ENCODE data around the gene AMZ1.

DNA sequence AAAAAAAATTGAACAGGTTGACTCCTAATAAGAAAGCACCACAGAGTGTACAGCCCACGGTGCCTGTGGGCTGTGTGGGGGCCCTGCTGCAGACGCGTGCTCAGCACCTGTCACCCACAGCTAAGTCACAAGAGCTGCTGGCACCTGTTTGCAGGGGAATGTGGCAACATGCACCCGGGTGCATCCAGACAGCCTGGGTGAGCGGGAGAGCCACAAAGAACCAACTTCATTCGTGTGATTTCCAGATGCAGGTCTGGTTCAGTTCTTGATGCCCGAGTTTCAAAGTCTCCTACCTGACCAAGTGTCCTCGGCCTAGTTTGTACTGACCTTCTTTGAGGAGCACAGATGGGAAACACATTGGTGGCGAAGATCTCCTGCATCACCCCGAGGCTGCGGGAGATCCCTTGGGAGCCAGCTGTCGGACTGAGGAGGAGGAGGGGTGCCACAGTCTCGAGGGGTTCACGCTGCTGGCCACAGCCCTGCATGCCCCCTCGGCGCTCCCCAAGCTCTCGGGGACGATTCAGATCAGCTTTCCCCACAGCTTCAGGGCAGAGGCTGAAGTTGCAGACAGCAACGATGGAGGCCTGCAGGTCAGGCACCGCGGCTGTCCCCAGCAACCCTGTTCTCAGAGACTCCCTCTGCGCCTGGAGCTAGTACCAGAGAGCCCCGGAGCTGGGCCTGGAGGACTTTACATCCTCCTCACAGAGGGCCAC lies 35.3 kb downstream of the AMZ1 start:
- TF ChIP-seq, protein P1, sequence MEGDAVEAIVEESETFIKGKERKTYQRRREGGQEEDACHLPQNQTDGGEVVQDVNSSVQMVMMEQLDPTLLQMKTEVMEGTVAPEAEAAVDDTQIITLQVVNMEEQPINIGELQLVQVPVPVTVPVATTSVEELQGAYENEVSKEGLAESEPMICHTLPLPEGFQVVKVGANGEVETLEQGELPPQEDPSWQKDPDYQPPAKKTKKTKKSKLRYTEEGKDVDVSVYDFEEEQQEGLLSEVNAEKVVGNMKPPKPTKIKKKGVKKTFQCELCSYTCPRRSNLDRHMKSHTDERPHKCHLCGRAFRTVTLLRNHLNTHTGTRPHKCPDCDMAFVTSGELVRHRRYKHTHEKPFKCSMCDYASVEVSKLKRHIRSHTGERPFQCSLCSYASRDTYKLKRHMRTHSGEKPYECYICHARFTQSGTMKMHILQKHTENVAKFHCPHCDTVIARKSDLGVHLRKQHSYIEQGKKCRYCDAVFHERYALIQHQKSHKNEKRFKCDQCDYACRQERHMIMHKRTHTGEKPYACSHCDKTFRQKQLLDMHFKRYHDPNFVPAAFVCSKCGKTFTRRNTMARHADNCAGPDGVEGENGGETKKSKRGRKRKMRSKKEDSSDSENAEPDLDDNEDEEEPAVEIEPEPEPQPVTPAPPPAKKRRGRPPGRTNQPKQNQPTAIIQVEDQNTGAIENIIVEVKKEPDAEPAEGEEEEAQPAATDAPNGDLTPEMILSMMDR (IDR thresholded peaks at IDR 0.05 in 8 of 11, conservative IDR thresholded peaks at IDR 0.05 in 3 of 11): no peak
- TF ChIP-seq POLR2A (IDR thresholded peaks at IDR 0.05): no peak
- peak in 1 of 3 donors; percentile 34 for TF ChIP-seq POLR2AphosphoS5 (IDR thresholded peaks at IDR 0.05)

Data from spleen (tissue), 7 donors.